Esophagus muscularis mucosa (tissue), 4 donors: ENCODE measurements around the gene LINC01488. TPM values are rescaled to one million over a fixed set of nuclear protein-coding genes. Genes with fewer than 3 reads are reported as not detected.
A peak's percentile ranks its signal among the peaks of the same experiment; 100 is the strongest.

Experiments
- DNase-seq: peaks from one replicate; pipeline ENCODE4 v3.0.0-alpha.2; 2017; ENCODE audit errors: extremely low spot score
- H3K27ac ChIP-seq, 4 donors: fragments of 200-600 bp; sonication (generic); replicated peaks in 1 of 4; 1 replicate in 3 of 4; 2 replicates in 1 of 4; pipeline ENCODE4 v1.5.1; 2016 to 2019; ENCODE audit warnings: mild to moderate bottlenecking in 1 of 4
- H3K27me3 ChIP-seq, 4 donors: fragments of 200-600 bp; sonication (generic); one replicate each; pipeline versions ENCODE4 v1.5.1 to v1.6.0; 2016 to 2019
- H3K36me3 ChIP-seq, 4 donors: fragments of 200-600 bp; sonication (generic); one replicate each; pipeline ENCODE4 v1.5.1; 2016 to 2019
- H3K4me1 ChIP-seq, 4 donors: fragments of 200-600 bp; sonication (generic); one replicate each; pipeline ENCODE4 v1.5.1; 2016 to 2019
- H3K4me3 ChIP-seq, 4 donors: fragments of 200-600 bp; sonication (generic); 1 replicate in 2 of 4; 2 replicates in 2 of 4; pipeline ENCODE4 v1.5.1; 2016 to 2019; ENCODE audit warnings: mild to moderate bottlenecking in 4 of 4, moderate library complexity in 1 of 4
- H3K9me3 ChIP-seq, 4 donors: fragments of 200-600 bp; sonication (generic); 1 replicate in 3 of 4; 2 replicates in 1 of 4; pipeline ENCODE4 v1.5.1; 2016 to 2019
- CTCF ChIP-seq, 3 experiments: fragments of 200-600 bp in 2 of 3; fragments of 450-650 bp in 1 of 3; sonication (generic) in 2 of 3; IDR thresholded peaks; one replicate each; pipeline ENCODE4 v1.5.1; 2017 to 2019; ENCODE audit warnings: antibody characterized with exemption in 3 of 3, mild to moderate bottlenecking in 2 of 3, moderate library complexity in 1 of 3
- EP300 ChIP-seq: sonication (generic); formaldehyde crosslinking; IDR thresholded peaks from one replicate; pipeline ENCODE4 v1.6.1; 2017; ENCODE audit warnings: antibody characterized with exemption
- POLR2A ChIP-seq: fragments of 450-650 bp; IDR thresholded peaks from one replicate; pipeline ENCODE4 v1.6.1; 2017; ENCODE audit warnings: antibody characterized with exemption, moderate library complexity, mild to moderate bottlenecking, low read depth
- POLR2AphosphoS5 ChIP-seq, 2 donors: sonication (generic); formaldehyde crosslinking; IDR thresholded peaks; one replicate each; pipeline ENCODE4 v1.6.1; 2017; ENCODE audit warnings: antibody characterized with exemption in 2 of 2
- WGBS: methylation state at CpG from one replicate; pipeline ENCODE4 v1.1.5; 2018; 5-methylcytosine and 5-hydroxymethylcytosine counted together
- intact Hi-C: fragments of 100-400 bp; cut with DNase I; formaldehyde crosslinking; loops from one replicate; pipeline ENCODE4 v1.15.1; 2023
- total RNA-seq, 4 donors: library from RNA; depleted of rRNA; stranded (reverse); fragments of >200 nt; gene quantifications; one replicate each; pipeline versions ENCODE4 v1.1.0 to v1.2.1, GENCODE V29; 2016

Gene LINC01488
- total RNA-seq, 4 donors from 2014 or later: not detected

- TF ChIP-seq CTCF (IDR thresholded peaks at IDR 0.05) (no peak), EP300 (no peak), POLR2AphosphoS5 (IDR thresholded peaks at IDR 0.05) (no peak), POLR2A (no peak)
- WGBS: 99% methylated on average over 9 of the region's 10 CpGs
- no peak for DNase-seq
- peaks cover 26 to 33% (median 28%) of the 10 kb centered on the region in 4 donors for H3K4me1 ChIP-seq
- H3K27ac ChIP-seq: no peak overlapping the region
- H3K4me3 ChIP-seq: no peak overlapping the region
- no peaks in the 10 kb centered on the region for H3K27me3 ChIP-seq
- intact Hi-C loops: no loop called here
- no peaks in the 10 kb centered on the region for H3K9me3 ChIP-seq
- no peaks in the 10 kb centered on the region for H3K36me3 ChIP-seq
Measured at GRCh38 chr11:69487391-69487790, 5.9 kb downstream of the LINC01488 start.

DNA sequence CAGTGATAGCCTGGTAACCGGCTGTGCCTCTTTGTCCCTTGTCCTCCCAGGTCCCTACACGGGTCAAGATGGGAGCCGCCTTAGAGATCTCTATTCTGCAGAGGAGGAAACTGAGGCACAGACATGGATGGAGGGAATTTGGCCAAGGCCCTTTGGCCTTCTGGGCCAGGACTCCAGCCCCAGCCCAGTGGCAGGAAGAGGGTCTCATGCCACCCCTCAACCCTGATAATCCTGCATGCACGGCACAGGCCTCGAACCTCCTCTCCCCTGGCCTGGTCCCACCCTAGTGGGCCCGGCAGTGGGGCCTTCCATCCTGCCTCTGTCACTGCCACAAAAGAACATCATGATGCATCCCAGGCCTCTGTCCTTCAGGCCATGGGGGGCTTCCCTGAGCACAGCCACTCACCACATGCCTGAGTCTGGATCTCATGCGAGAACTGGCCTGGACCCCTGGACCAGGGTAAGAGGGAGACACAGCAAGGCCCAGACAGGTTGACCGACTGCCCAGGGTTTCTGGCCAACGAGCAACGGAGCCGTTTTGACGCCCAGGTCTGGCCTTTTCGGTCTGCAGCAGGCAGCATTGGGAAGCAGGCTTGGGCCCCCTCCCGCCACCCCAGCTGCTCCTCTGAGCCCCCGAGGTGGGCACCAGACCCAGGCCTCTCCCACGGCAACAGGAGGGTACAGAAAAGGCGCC is 6.5 kb downstream of the LINC01488 start:
- Histone ChIP-seq H3K9me3 (no peaks in the 10 kb centered on the region), H3K27ac (no peak overlapping the region), H3K27me3 (no peaks in the 10 kb centered on the region), H3K4me3 (no peak overlapping the region), H3K36me3 (no peaks in the 10 kb centered on the region), H3K4me1 (peaks cover 26 to 33% (median 28%) of the 10 kb centered on the region in 4 donors)
- no peak for DNase-seq
- intact Hi-C loops: no loop called here
- no peak for TF ChIP-seq EP300
- TF ChIP-seq POLR2A: no peak
- no peak for TF ChIP-seq POLR2AphosphoS5 (IDR thresholded peaks at IDR 0.05)
- 93% methylated on average over 14 of the region's 17 CpGs for WGBS

- no peak for DNase-seq
- intact Hi-C loops: no loop called here
- H3K27me3 ChIP-seq: no peaks in the 10 kb centered on the region
- WGBS: 83% methylated on average over 1 of the region's 16 CpGs
- peaks cover 26 to 33% (median 28%) of the 10 kb centered on the region in 4 donors for H3K4me1 ChIP-seq
- peak overlapping the region in 1 of 4 donors; percentile 62 for H3K27ac ChIP-seq
- no peak for TF ChIP-seq EP300
- TF ChIP-seq CTCF (IDR thresholded peaks at IDR 0.05): no peak
- no peak for TF ChIP-seq POLR2AphosphoS5 (IDR thresholded peaks at IDR 0.05)
- TF ChIP-seq POLR2A: no peak
- H3K36me3 ChIP-seq: no peaks in the 10 kb centered on the region
- H3K4me3 ChIP-seq: no peak overlapping the region
- H3K9me3 ChIP-seq: no peaks in the 10 kb centered on the region
Measured at GRCh38 chr11:69488543-69488940, 7.1 kb downstream of the LINC01488 start.

DNA sequence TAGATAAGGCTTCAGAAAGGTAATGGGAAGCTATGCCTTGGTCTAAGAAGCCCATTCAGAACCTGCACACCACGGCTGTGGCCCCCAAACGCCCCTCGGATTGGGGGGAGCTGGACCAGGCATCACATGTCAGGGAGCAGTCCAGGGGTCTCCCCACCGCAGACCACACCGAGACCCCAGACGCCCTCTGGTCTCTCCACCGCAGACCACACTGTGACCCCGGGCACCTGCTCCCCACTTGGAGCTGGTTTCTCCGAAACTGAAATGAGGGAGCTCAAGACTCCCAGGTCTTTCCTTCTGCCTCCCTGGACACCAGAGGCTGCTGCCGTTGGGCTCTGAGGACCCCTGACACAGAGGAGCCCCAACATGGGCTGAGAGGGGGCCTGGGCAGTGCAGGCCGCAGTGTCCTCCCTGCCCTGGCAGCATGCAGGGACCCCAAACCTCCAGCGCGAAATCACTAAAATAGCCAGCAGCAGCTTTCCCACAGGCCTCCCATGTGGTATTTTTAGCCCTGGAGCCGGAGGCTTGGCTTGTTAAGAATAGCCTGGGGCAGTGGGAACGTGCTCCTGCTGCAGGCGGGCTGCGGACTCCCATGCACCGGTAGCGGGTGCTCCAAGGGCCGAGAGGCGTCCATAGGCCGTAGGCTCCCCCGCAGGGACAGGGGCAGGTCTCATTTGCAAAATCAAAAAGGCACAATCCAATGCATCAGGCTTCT is 7.7 kb downstream of the LINC01488 start:
- no peaks in the 10 kb centered on the region for H3K36me3 ChIP-seq
- 53% methylated on average over 17 of the region's 23 CpGs for WGBS
- no peak for DNase-seq
- no peak for TF ChIP-seq EP300
- intact Hi-C loops: no loop called here
- no peaks in the 10 kb centered on the region for H3K27me3 ChIP-seq
- H3K27ac ChIP-seq: peak overlapping the region; percentile 31 to 65 (median 56)
- H3K9me3 ChIP-seq: no peaks in the 10 kb centered on the region
- peaks cover 26 to 33% (median 29%) of the 10 kb centered on the region in 4 donors for H3K4me1 ChIP-seq
- no peak overlapping the region for H3K4me3 ChIP-seq

DNA sequence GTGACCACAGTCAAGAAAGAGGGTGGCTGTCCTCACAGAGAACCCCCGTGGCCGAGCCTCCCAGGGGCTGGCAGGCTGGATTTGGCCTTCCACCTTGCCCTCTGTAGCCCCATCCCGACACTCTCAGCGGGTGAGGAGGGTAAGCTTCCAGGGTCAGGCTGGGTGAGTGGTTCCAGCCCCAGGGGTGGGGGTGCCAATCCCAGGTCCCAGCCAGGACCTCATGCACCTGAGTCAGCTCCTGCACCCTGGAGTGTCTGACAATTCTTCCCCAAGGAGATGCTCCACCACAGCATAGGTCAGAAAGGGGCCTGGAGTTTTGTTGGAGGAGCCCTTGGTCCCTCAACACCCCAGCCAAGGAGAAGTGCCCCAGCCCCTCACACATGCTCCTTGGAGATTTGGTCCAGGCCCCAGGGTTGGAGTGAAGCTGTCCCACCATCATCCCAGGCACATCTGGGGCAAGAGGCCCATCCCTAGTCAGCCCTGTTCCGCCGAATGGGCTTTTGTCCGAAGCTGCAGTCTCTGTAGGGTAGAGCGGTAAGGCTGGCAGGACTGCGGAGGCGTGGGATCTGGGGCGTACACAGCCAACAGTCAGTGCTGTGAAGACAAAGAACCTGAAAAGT is 8.4 kb downstream of the LINC01488 start:
- 100% methylated on average over 7 of the region's 11 CpGs for WGBS
- Histone ChIP-seq H3K27ac (peak overlapping the region in 1 of 4 donors; percentile 51), H3K4me1 (peaks cover 26 to 38% (median 31%) of the 10 kb centered on the region in 4 donors), H3K36me3 (no peaks in the 10 kb centered on the region), H3K9me3 (no peaks in the 10 kb centered on the region), H3K27me3 (no peaks in the 10 kb centered on the region), H3K4me3 (no peak overlapping the region)
- DNase-seq: no peak
- intact Hi-C loops: no loop called here
- TF ChIP-seq CTCF (IDR thresholded peaks at IDR 0.05) (no peak), EP300 (no peak), POLR2AphosphoS5 (IDR thresholded peaks at IDR 0.05) (no peak), POLR2A (no peak)
